HepG2 (cell line): ENCODE data around the gene B3GAT3. TPM values are rescaled to one million over a fixed set of nuclear protein-coding genes. Genes with fewer than 3 reads are reported as not detected.
A peak's percentile ranks its signal among the peaks of the same experiment; 100 is the strongest.

ENCODE experiments used
- ATAC-seq: fragments of 200-7000 bp; cut with Tn5 transposase; 3 replicates; pipeline ENCODE4 v1.9.1; 2020; ENCODE audit warnings: mild to moderate bottlenecking, moderate library complexity
- BruUV-seq: library from RNA; stranded (reverse); fragments of 400-500 nt; replicated peaks from 2 replicates; lab custom pipeline; 2021; lab: Mats Ljungman, UMichigan
- CTCF ChIA-PET: fragments of 300-600 bp; formaldehyde crosslinking; extraction: SDS; loops from one replicate; lab custom pipeline; 2021; ENCODE audit warnings: low total read pairs, inconsistent platforms, low intra/inter-chr PET ratio; lab: Yijun Ruan, JAX
- POLR2A ChIA-PET: fragments of 350-600 bp; sonication (Branson Sonifier 250); formaldehyde crosslinking; loops from one replicate; lab custom pipeline; 2020; ENCODE audit warnings: antibody characterized with exemption, inconsistent platforms; lab: Yijun Ruan, JAX
- DNase-seq: peaks from one replicate; pipeline ENCODE4 v3.0.0-alpha.2; 2015; ENCODE audit warnings: low spot score
- FAIRE-seq: peaks from 3 replicates; lab custom pipeline; 2011; peaks lifted over from hg19 to GRCh38; lab: Jason Lieb, UNC
- H2AFZ ChIP-seq: one replicate; pipeline ENCODE4 v1.6.1; 2011; ENCODE audit warnings: low read length, inconsistent platforms
- H3K27ac ChIP-seq: fragments of 300-600 bp; 3 replicates; pipeline ENCODE4 v1.8.0; 2011; ENCODE audit warnings: mixed run types, mild to moderate bottlenecking, mixed read lengths, low read length, inconsistent platforms; ENCODE audit not compliant: insufficient read depth; ENCODE audit errors: extremely low read length
- H3K27me3 ChIP-seq, 2 experiments: fragments of 200-600 bp in 1 of 2; 2 replicates in 1 of 2; 3 replicates in 1 of 2; pipeline versions ENCODE4 v1.6.0 to v1.8.0; 2011; ENCODE audit warnings: low read length in 2 of 2, mild to moderate bottlenecking in 2 of 2, moderate library complexity in 2 of 2, inconsistent platforms in 1 of 2; ENCODE audit not compliant: insufficient read depth in 2 of 2, control insufficient read depth in 1 of 2
- H3K36me3 ChIP-seq, 2 experiments: fragments of 200-600 bp in 1 of 2; replicated peaks in 1 of 2; 2 replicates in 1 of 2; 3 replicates in 1 of 2; pipeline versions ENCODE4 v1.5.1 to v1.8.0; 2011; ENCODE audit warnings: low read length in 2 of 2, inconsistent platforms in 1 of 2; ENCODE audit not compliant: insufficient read depth in 2 of 2, control insufficient read depth in 1 of 2
- H3K4me1 ChIP-seq: 2 replicates; pipeline ENCODE4 v1.5.1; 2012; ENCODE audit warnings: low read length, inconsistent platforms; ENCODE audit not compliant: insufficient read depth
- H3K4me2 ChIP-seq: 2 replicates; pipeline ENCODE4 v1.6.0; 2011; ENCODE audit warnings: low read depth, low read length, inconsistent platforms
- H3K4me3 ChIP-seq, 3 experiments: fragments of 200-600 bp in 1 of 3; sonication (generic), shearing (Covaris generic) in 1 of 3; replicated peaks in 1 of 3; 2 replicates each; pipeline ENCODE4 v1.5.1; 2011 to 2016; ENCODE audit warnings: low read length in 3 of 3, inconsistent platforms in 2 of 3, low read depth in 2 of 3, mild to moderate bottlenecking in 2 of 3, control low read depth in 1 of 3, mixed read lengths in 1 of 3; ENCODE audit not compliant: insufficient read depth in 1 of 3
- H3K79me2 ChIP-seq: one replicate; pipeline ENCODE4 v1.6.1; 2011; ENCODE audit warnings: low read length, inconsistent platforms; ENCODE audit not compliant: insufficient read depth
- H3K9ac ChIP-seq: 2 replicates; pipeline ENCODE4 v1.6.0; 2011; ENCODE audit warnings: mild to moderate bottlenecking, low read depth, low read length, inconsistent platforms; ENCODE audit not compliant: insufficient read depth
- H3K9me3 ChIP-seq: 2 replicates; pipeline ENCODE4 v1.5.1; 2012; ENCODE audit warnings: mild to moderate bottlenecking, low read length
- H4K20me1 ChIP-seq: 2 replicates; pipeline ENCODE4 v1.6.0; 2011; ENCODE audit warnings: inconsistent platforms, mild to moderate bottlenecking, low read length, moderate library complexity; ENCODE audit not compliant: insufficient read depth
- KAT2B ChIP-seq: fragments of 150-350 bp; IDR thresholded peaks from 2 replicates; pipeline ENCODE4 v1.6.1; 2014; ENCODE audit warnings: low read depth, low read length, borderline replicate concordance
- MEIS2 ChIP-seq: sonication (generic); formaldehyde crosslinking; IDR thresholded peaks from 2 replicates; pipeline ENCODE4 v1.9.0; 2021; ENCODE audit warnings: mild to moderate bottlenecking, missing genetic modification reagents
- MLLT10 ChIP-seq: sonication (generic); formaldehyde crosslinking; IDR thresholded peaks from 2 replicates; pipeline ENCODE4 v1.4.0; 2020; ENCODE audit warnings: missing genetic modification reagents
- MZF1 ChIP-seq: sonication (generic); formaldehyde crosslinking; IDR thresholded peaks from 2 replicates; pipeline ENCODE4 v1.8.1; 2023; ENCODE audit warnings: mild to moderate bottlenecking, missing genetic modification reagents, borderline replicate concordance
- SRSF9 ChIP-seq: fragments of 200-400 bp; formaldehyde crosslinking; IDR thresholded peaks from 2 replicates; pipeline ENCODE4 v1.6.1; 2018; ENCODE audit warnings: borderline replicate concordance, mild to moderate bottlenecking, low read depth, low read length; ENCODE audit not compliant: insufficient read depth, poor library complexity, severe bottlenecking
- TAF1 ChIP-seq: sonication (generic); formaldehyde crosslinking; IDR thresholded peaks from 2 replicates; pipeline ENCODE4 v1.4.0; 2020; ENCODE audit warnings: missing genetic modification reagents
- ZFP37 ChIP-seq: sonication (generic); formaldehyde crosslinking; IDR thresholded peaks from 2 replicates; pipeline ENCODE4 v1.4.0; 2020; ENCODE audit warnings: missing genetic modification reagents, borderline replicate concordance
- ZNF557 ChIP-seq: sonication (generic); formaldehyde crosslinking; IDR thresholded peaks from 2 replicates; pipeline ENCODE4 v1.4.0; 2020; ENCODE audit warnings: missing genetic modification reagents
- ZNF891 ChIP-seq: sonication (generic); formaldehyde crosslinking; IDR thresholded peaks from 2 replicates; pipeline ENCODE4 v1.5.0; 2020; ENCODE audit warnings: mild to moderate bottlenecking, missing genetic modification reagents
- WGBS: methylation state at CpG from one replicate; pipeline ENCODE4 v1.1.6; 2017; ENCODE audit warnings: low lambda C conversion rate; 5-methylcytosine and 5-hydroxymethylcytosine counted together
- in situ Hi-C: cut with HindIII; loops from 2 replicates; pipeline ENCODE4 v1.10.0; 2017; ENCODE audit warnings: low pct_unique_long_range_greater_than_20kb; ENCODE audit not compliant: extremely low pct_ligation_motif_present
- intact Hi-C: fragments of 100-400 bp; cut with micrococcal nuclease; formaldehyde crosslinking; loops from one replicate; pipeline ENCODE4 v1.10.0; 2022; ENCODE audit not compliant: unreplicated experiment
- polyA plus RNA-seq, 8 experiments: library from polyadenylated mRNA; depleted of rRNA in 3 of 8; stranded (reverse) in 7 of 8; unstranded in 1 of 8; fragments of >200 nt; fragmentation: Illumina TruSeq in 4 of 8; extraction: Trizol in 4 of 8; gene quantifications; 2 replicates each; pipeline versions ENCODE4 v1.2.1 to v1.2.3, GENCODE V29; 2011 to 2016; ENCODE audit warnings: low read depth in 4 of 8, missing spikeins in 1 of 8, mixed read lengths in 1 of 8; ENCODE audit not compliant: insufficient read depth in 1 of 8
- total RNA-seq, 5 experiments: library from RNA; depleted of rRNA; stranded (reverse); fragments of >200 nt; fragmentation: Illumina TruSeq; extraction: Trizol; gene quantifications; 2 replicates each; pipeline ENCODE4 v1.2.3, GENCODE V29; 2016; ENCODE audit warnings: low read depth in 1 of 5
- TF ChIP-seq, protein P1 (sequence below): sonication (generic); formaldehyde crosslinking; IDR thresholded peaks from 2 replicates; pipeline ENCODE4 v1.4.0; 2020; ENCODE audit warnings: missing genetic modification reagents, borderline replicate concordance
- TF ChIP-seq, protein P2 (sequence below): sonication (generic); formaldehyde crosslinking; IDR thresholded peaks from 2 replicates; pipeline ENCODE4 v1.8.1; 2023; ENCODE audit warnings: mild to moderate bottlenecking, missing genetic modification reagents
- TF ChIP-seq, protein P3 (sequence below): sonication (generic); formaldehyde crosslinking; IDR thresholded peaks from 2 replicates; pipeline ENCODE4 v1.4.0; 2020; ENCODE audit warnings: mild to moderate bottlenecking, missing genetic modification reagents

The B3GAT3 gene
- total and polyA plus RNA-seq, 2 of the 13 experiments (the other 11 are each of a cell fraction or from before 2014, with no cell fraction given) = 21.3 to 26.1 TPM

DNA sequence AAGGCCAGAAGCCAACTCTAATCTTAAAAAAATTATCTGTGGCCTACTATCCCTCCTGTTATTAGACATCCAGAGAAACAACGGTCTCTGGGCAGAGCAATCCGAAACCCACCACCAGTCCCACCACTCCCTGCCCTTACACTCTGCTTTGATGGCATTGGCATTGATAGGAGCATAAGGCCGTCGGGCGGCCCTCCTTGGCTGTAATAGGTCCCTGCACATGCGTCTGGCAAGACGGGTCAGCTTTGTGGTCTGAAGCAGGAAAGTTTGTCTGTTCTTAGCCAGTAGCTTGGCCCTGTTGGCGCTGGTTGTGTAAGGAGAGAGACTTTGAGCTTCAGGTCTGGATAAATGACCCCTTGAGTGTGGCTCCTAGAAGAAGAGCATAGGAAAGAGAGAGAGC lies 26.7 kb downstream of the B3GAT3 start (continued):
- TF ChIP-seq, protein P1, sequence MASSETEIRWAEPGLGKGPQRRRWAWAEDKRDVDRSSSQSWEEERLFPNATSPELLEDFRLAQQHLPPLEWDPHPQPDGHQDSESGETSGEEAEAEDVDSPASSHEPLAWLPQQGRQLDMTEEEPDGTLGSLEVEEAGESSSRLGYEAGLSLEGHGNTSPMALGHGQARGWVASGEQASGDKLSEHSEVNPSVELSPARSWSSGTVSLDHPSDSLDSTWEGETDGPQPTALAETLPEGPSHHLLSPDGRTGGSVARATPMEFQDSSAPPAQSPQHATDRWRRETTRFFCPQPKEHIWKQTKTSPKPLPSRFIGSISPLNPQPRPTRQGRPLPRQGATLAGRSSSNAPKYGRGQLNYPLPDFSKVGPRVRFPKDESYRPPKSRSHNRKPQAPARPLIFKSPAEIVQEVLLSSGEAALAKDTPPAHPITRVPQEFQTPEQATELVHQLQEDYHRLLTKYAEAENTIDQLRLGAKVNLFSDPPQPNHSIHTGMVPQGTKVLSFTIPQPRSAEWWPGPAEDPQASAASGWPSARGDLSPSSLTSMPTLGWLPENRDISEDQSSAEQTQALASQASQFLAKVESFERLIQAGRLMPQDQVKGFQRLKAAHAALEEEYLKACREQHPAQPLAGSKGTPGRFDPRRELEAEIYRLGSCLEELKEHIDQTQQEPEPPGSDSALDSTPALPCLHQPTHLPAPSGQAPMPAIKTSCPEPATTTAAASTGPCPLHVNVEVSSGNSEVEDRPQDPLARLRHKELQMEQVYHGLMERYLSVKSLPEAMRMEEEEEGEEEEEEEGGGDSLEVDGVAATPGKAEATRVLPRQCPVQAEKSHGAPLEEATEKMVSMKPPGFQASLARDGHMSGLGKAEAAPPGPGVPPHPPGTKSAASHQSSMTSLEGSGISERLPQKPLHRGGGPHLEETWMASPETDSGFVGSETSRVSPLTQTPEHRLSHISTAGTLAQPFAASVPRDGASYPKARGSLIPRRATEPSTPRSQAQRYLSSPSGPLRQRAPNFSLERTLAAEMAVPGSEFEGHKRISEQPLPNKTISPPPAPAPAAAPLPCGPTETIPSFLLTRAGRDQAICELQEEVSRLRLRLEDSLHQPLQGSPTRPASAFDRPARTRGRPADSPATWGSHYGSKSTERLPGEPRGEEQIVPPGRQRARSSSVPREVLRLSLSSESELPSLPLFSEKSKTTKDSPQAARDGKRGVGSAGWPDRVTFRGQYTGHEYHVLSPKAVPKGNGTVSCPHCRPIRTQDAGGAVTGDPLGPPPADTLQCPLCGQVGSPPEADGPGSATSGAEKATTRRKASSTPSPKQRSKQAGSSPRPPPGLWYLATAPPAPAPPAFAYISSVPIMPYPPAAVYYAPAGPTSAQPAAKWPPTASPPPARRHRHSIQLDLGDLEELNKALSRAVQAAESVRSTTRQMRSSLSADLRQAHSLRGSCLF (CRISPR knock-in tag) = no peak
- no peak for TF ChIP-seq TAF1 (CRISPR knock-in tag)

DNA sequence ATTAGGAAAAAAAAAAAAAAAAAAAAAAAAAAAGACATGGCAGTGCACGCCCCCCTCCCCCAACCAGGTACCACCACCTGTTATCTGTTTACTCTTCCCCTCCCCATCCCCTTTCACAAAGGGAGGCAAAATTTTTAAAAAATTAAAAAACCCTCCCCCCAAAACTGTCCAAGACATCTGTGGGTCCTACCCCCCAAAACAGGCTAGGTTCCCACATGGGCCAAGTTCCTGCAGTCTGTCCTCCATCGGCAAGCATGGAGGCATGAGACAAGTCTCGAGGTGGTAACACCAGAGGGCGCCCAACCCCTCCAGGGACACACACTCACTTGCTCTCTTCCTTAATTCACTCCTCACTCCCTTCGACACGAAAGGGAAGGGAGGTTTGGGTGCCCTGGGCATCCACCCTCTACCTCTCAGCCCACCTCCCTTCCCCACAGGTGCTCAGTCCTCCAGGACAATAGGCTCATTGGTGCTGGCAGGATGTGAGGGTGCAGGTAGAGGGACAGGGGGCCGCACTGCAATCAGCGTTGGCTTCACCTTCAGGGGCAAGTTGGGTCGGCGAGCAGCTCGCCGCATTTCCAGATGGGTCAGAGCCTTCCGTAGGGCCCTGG lies 28.2 kb downstream of the B3GAT3 start:
- Histone ChIP-seq H3K79me2 (peaks cover 23% of the 10 kb centered on the region), H3K4me2 (no peak overlapping the region), H3K9me3 (no peaks in the 10 kb centered on the region), H3K4me3 (no peak overlapping the region), H3K27ac (no peak overlapping the region), H3K27me3 (no peaks in the 10 kb centered on the region; a peak in 1 of 5 replicates), H4K20me1 (no peaks in the 10 kb centered on the region), H3K9ac (no peak overlapping the region), H3K36me3 (peaks cover 29 to 39% of the 10 kb centered on the region in 2 experiments), H2AFZ (no peak overlapping the region), H3K4me1 (peaks cover 37% of the 10 kb centered on the region)
- intact Hi-C loops (loop anchor here (5.0 kb wide), 1 partner anchor 59 kb away; the partner anchor contains the start of gene INTS5), in situ Hi-C loops (no loop called here)
- ChIA-PET POLR2A (interaction anchor here (1.0 to 4.4 kb wide), 12 partner anchors 8 to 247 kb away, joined by 3 to 160 read pairs (median 38); partner anchors contain the start of genes C11orf98, CSKMT, EEF1G and GANAB), CTCF (interaction anchor here (3.1 kb wide), 1 partner anchor 18 kb away, joined by 14 read pairs; the partner anchor contains the start of genes EML3 and ROM1)
- 40% methylated on average over 6 of the region's 13 CpGs for WGBS
- BruUV-seq = no TSS peak
- peak; percentile 59 for DNase-seq
- no peak for FAIRE-seq
- ATAC-seq = peak; percentile 17; the same call in 1 of the 3 replicates
- TF ChIP-seq SRSF9 (no peak), ZNF557 (CRISPR knock-in tag) (no peak), ZFP37 (CRISPR knock-in tag) (no peak), KAT2B (no peak), MLLT10 (no peak), ZNF891 (no peak), MZF1 (CRISPR knock-in tag) (no peak), MEIS2 (CRISPR knock-in tag) (no peak)
- TF ChIP-seq, protein P2, sequence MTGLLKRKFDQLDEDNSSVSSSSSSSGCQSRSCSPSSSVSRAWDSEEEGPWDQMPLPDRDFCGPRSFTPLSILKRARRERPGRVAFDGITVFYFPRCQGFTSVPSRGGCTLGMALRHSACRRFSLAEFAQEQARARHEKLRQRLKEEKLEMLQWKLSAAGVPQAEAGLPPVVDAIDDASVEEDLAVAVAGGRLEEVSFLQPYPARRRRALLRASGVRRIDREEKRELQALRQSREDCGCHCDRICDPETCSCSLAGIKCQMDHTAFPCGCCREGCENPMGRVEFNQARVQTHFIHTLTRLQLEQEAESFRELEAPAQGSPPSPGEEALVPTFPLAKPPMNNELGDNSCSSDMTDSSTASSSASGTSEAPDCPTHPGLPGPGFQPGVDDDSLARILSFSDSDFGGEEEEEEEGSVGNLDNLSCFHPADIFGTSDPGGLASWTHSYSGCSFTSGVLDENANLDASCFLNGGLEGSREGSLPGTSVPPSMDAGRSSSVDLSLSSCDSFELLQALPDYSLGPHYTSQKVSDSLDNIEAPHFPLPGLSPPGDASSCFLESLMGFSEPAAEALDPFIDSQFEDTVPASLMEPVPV (CRISPR knock-in tag) = no peak
- TF ChIP-seq, protein P3, sequence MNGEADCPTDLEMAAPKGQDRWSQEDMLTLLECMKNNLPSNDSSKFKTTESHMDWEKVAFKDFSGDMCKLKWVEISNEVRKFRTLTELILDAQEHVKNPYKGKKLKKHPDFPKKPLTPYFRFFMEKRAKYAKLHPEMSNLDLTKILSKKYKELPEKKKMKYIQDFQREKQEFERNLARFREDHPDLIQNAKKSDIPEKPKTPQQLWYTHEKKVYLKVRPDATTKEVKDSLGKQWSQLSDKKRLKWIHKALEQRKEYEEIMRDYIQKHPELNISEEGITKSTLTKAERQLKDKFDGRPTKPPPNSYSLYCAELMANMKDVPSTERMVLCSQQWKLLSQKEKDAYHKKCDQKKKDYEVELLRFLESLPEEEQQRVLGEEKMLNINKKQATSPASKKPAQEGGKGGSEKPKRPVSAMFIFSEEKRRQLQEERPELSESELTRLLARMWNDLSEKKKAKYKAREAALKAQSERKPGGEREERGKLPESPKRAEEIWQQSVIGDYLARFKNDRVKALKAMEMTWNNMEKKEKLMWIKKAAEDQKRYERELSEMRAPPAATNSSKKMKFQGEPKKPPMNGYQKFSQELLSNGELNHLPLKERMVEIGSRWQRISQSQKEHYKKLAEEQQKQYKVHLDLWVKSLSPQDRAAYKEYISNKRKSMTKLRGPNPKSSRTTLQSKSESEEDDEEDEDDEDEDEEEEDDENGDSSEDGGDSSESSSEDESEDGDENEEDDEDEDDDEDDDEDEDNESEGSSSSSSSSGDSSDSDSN (CRISPR knock-in tag) = no peak
